Mesothelial cell of epicardium (in vitro differentiated cells): ENCODE results near the gene AGA. TPM values are rescaled to one million over a fixed set of nuclear protein-coding genes. Genes with fewer than 3 reads are reported as not detected.
A peak's percentile ranks its signal among the peaks of the same experiment; 100 is the strongest.

ENCODE experiments used
- DNase-seq, 2 experiments: peaks; one replicate each; pipeline ENCODE4 v3.0.0; 2021; ENCODE audit warnings: low spot score in 2 of 2; ENCODE audit not compliant: unreplicated experiment in 2 of 2
- H3K27ac Mint-ChIP-seq: 2 replicates; pipeline ENCODE4 v1.8.0; 2021; ENCODE audit warnings: mixed read lengths
- H3K27me3 Mint-ChIP-seq: 2 replicates; pipeline ENCODE4 v1.8.0; 2021; ENCODE audit warnings: low read depth, mixed read lengths
- H3K36me3 Mint-ChIP-seq: 2 replicates; pipeline ENCODE4 v1.8.0; 2021; ENCODE audit warnings: mixed read lengths
- H3K4me1 Mint-ChIP-seq: 2 replicates; pipeline ENCODE4 v1.8.0; 2021; ENCODE audit warnings: mixed read lengths
- H3K4me3 Mint-ChIP-seq: 2 replicates; pipeline ENCODE4 v1.8.0; 2021; ENCODE audit warnings: mild to moderate bottlenecking, moderate library complexity, mixed read lengths
- H3K9me3 Mint-ChIP-seq: 2 replicates; pipeline ENCODE4 v1.8.0; 2021; ENCODE audit warnings: mixed read lengths
- total RNA-seq: library from RNA; stranded (reverse); gene quantifications from 3 replicates; pipeline ENCODE4 v1.2.1, GENCODE V29; 2021
- TF ChIP-seq, protein P1 (sequence below): fragments of 200-600 bp; sonication (generic); IDR thresholded peaks from one replicate; pipeline ENCODE4 v1.5.0; 2021; ENCODE audit warnings: antibody characterized with exemption; ENCODE audit not compliant: unreplicated experiment

The AGA gene
- total RNA-seq, 1 donor from 2014 or later: 15.8 TPM

- Mint-ChIP-seq H3K27me3 (no peaks in the 10 kb centered on the region), H3K4me3 (no peak overlapping the region), H3K27ac (no peak overlapping the region), H3K9me3 (peaks cover 5% of the 10 kb centered on the region), H3K36me3 (no peaks in the 10 kb centered on the region), H3K4me1 (peaks cover 11% of the 10 kb centered on the region)
- TF ChIP-seq, protein P1, sequence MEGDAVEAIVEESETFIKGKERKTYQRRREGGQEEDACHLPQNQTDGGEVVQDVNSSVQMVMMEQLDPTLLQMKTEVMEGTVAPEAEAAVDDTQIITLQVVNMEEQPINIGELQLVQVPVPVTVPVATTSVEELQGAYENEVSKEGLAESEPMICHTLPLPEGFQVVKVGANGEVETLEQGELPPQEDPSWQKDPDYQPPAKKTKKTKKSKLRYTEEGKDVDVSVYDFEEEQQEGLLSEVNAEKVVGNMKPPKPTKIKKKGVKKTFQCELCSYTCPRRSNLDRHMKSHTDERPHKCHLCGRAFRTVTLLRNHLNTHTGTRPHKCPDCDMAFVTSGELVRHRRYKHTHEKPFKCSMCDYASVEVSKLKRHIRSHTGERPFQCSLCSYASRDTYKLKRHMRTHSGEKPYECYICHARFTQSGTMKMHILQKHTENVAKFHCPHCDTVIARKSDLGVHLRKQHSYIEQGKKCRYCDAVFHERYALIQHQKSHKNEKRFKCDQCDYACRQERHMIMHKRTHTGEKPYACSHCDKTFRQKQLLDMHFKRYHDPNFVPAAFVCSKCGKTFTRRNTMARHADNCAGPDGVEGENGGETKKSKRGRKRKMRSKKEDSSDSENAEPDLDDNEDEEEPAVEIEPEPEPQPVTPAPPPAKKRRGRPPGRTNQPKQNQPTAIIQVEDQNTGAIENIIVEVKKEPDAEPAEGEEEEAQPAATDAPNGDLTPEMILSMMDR: no peak
- no peak for DNase-seq
Measured at GRCh38 chr4:177485528-177485927, 43.3 kb upstream of the AGA start.

DNA sequence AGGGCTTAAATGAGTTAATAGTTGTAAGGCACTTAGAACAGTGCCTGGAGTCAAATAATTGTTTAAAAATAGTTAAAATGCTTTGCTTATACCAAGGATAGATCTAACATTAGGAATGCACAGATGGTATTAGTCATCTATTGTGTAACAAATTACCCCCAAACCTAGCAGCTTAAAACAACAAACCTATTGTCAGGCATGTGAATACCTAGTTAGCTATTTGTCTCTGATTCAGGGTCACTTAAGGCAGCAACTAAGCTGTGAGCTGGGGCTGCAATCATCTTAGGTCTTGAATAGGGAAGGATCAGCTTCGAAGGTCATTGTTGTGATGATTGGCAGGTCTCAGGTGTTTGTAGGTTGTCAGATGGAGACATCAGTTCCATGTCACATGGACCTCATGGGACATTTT lies 42.4 kb upstream of the AGA start:
- H3K9me3 Mint-ChIP-seq: peaks cover 5% of the 10 kb centered on the region
- H3K27ac Mint-ChIP-seq: no peak overlapping the region
- no peak for DNase-seq
- TF ChIP-seq, protein P1: no peak
- no peak overlapping the region for H3K4me3 Mint-ChIP-seq
- no peaks in the 10 kb centered on the region for H3K27me3 Mint-ChIP-seq
- peaks cover 11% of the 10 kb centered on the region for H3K4me1 Mint-ChIP-seq
- H3K36me3 Mint-ChIP-seq: no peaks in the 10 kb centered on the region

- H3K27ac Mint-ChIP-seq: peak overlapping the region; percentile 16
- H3K36me3 Mint-ChIP-seq: no peaks in the 10 kb centered on the region
- H3K9me3 Mint-ChIP-seq: peaks cover 5% of the 10 kb centered on the region
- TF ChIP-seq, protein P1: no peak
- H3K4me1 Mint-ChIP-seq: peaks cover 19% of the 10 kb centered on the region
- H3K27me3 Mint-ChIP-seq: no peaks in the 10 kb centered on the region
- H3K4me3 Mint-ChIP-seq: no peak overlapping the region
- DNase-seq: no peak
Measured at GRCh38 chr4:177483760-177484159, 41.5 kb upstream of the AGA start.

GRCh38 chr4:177483271-177483670 lies 41.0 kb upstream of the AGA start:
- Mint-ChIP-seq H3K4me3 (no peak overlapping the region), H3K4me1 (peaks cover 21% of the 10 kb centered on the region), H3K27me3 (no peaks in the 10 kb centered on the region), H3K9me3 (peaks cover 5% of the 10 kb centered on the region), H3K36me3 (no peaks in the 10 kb centered on the region), H3K27ac (no peak overlapping the region)
- no peak for DNase-seq
- TF ChIP-seq, protein P1: no peak

DNA sequence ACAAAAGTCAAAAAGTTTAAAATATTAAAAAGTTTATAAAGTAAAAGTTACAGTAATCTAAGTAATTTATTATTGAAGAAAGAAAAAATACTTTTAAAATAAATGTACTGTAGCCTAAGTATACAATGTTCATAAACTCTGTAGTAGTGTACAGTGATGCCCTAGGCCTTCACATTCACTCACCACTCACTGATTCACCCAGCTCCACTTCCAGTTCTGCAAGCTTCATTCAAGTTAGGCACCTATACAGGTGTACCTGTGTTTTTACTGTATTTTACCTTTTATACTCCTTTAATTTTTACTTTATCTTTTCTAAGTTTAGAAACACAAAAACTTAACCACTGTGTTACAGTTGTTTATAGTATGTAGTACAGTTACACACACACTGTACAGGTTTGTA lies 40.1 kb upstream of the AGA start:
- DNase-seq: no peak
- TF ChIP-seq, protein P1: no peak
- Mint-ChIP-seq H3K27me3 (no peaks in the 10 kb centered on the region), H3K4me3 (no peak overlapping the region), H3K27ac (no peak overlapping the region), H3K36me3 (no peaks in the 10 kb centered on the region), H3K4me1 (peaks cover 22% of the 10 kb centered on the region), H3K9me3 (peaks cover 1% of the 10 kb centered on the region)

DNA sequence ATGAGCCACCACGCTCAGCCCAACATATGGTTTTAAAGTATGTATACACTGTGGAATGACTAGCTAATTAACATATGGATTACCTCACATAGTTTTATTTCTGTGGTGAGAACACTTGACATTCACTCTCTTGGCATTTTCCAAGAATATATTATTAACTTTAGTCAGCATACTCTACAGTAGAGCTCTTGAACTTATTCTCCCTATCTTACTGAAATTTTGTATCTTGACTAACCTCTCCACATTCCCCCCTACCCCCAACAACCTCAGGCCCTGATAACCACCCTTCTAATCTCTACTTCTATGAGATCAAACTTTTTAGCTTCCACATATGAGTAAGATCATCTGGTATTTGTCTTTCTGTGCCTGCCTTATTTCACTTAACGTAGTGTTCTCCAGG lies 38.6 kb upstream of the AGA start:
- Mint-ChIP-seq H3K36me3 (no peaks in the 10 kb centered on the region), H3K27ac (no peak overlapping the region), H3K4me1 (peaks cover 22% of the 10 kb centered on the region), H3K9me3 (no peaks in the 10 kb centered on the region), H3K4me3 (no peak overlapping the region), H3K27me3 (no peaks in the 10 kb centered on the region)
- TF ChIP-seq, protein P1: no peak
- DNase-seq: no peak
